HS-27A (cell line): Measurements from ENCODE around the gene TRIM27.
"Not testable (repeated sequence)": the region's sequence is repeated elsewhere in the genome, so short reads cannot be mapped to it uniquely, and the experiment has no call there.

Source experiments
- DNase-seq: peaks from one replicate; pipeline ENCODE4 v3.0.0-alpha.2; 2012; ENCODE audit warnings: low read depth, missing footprints

The TRIM27 gene

DNA sequence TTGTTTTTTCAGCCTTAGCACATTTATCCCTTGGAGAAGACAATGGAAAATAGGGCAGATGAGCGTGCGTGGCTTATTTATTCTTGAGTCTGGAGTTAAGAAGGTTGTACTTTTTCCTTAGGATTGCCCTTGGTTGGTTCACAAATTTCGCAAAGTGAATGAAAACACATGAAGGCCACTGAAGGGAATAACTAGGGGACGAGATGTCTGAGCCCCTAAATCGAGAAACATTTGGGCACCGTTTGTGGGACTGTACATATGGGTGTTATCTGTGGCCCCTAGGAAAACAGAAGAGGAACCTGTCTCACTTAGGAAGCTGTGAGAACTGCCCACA lies 19.4 kb upstream of the TRIM27 start:
- DNase-seq: no peak

DNA sequence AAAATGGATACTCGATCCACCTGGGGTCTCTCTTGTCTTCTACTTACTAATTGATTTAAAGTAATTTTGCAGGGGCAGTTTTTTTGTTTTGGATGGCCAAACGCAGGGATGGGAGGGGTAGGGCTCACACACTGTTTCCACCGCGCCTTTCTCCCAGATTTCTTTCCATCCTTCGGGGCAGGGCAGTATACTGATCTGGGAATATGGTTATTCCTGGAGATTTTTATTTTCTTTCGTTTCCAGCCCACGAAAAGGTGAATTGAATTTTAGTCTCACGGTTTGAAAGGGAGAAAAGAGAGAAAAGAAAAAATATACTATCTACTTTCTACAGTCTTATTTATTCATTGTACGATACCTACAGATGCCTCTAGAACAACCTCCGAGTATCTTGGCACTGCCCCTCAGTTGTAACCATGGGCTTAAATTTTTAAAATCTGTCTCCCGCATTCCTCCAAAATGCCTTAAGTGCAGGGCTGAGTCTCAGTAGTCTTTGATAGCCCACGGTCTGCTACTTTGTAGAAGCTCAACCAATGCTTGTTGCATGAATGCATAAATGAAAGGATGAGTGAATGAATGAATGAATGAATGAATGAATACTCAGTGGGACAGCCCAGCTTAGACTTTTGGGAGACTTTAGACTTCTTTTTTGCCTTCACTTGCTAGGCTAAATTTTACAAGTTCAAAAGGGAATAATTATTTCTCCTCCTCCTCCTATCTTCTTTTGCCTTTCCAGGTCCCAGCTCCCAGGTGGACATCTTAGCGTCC lies 18.1 kb upstream of the TRIM27 start:
- no peak for DNase-seq

DNA sequence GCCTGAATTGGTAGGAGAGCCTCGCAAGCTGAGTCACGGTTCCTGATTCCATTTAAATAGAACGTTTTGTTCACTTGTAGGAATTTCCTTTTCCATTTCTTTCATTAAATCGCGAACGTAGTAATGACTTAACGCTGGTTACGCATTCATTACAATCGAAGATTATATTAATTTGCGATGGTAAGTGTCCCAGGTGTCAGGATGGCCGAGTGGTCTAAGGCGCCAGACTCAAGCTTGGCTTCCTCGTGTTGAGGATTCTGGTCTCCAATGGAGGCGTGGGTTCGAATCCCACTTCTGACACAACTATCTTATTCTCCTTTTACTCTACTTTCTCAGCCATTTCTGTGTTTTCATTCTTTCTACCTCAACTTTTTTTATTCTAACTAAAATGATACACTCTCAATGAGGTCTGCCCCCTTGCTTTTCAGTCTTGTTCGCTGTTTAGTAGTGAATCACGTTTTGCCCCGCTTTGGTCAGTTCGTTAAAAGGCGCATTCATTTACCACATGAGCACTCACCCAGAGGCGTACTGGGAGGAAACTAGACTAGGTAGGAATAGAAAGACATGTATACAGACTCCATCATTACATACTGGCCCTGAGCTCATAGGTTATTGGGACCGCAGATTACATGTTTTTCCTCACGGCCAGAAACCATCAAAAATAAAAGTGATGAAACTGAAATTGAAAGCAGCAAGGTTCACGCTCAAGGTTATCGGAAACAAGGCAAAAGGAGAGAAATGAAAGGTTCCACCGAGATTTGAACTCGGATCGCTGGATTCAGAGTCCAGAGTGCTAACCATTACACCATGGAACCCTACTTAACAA lies 17.3 kb upstream of the TRIM27 start:
- peak; percentile 84 for DNase-seq

DNA sequence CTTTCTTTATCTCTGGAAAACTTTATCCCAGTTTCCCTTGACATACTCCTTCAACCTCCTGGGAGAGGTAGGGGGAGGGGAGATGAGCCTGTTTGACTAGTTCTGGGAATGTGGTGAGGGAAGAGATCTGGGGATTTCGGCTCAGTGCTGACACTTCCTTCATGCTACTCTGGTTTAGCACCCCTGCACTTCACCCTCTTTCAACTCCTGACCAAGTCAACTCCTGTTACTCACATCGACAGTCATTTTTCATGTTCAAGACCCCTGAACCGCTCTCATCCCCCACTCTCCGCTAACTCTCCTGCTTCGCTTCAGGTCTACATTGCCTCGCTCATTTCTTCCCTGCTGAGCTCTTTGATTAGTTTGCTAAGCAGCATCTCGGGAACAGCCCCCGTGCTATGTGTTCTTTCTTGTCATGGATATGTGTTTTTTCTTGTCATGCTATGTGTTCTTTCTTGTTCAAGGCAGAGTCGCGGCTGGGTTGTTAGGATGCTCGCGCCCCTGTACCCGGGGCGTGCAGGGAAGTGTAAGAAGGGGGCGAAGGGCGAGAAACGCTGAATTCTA lies 16.6 kb upstream of the TRIM27 start:
- no peak for DNase-seq

DNA sequence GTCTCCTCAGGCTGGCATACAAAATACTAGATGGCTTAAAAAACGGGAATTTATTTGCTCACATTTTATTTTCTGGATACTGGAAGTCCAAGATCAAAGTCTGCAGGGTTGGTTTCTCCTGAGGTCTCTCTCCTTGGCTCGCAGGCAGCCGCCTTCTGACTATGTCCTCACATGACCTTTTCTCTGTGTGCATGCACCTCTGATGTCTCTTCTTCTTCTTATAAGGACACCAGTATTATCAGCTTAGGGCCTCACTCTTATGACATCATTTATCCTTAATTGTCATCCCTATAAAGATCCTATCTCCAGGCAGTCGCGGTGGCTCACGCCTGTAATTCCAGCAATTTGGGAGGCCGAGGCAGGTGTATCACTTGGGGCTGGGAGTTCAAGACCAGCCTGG lies 9.3 kb upstream of the TRIM27 start:
- no peak for DNase-seq

DNA sequence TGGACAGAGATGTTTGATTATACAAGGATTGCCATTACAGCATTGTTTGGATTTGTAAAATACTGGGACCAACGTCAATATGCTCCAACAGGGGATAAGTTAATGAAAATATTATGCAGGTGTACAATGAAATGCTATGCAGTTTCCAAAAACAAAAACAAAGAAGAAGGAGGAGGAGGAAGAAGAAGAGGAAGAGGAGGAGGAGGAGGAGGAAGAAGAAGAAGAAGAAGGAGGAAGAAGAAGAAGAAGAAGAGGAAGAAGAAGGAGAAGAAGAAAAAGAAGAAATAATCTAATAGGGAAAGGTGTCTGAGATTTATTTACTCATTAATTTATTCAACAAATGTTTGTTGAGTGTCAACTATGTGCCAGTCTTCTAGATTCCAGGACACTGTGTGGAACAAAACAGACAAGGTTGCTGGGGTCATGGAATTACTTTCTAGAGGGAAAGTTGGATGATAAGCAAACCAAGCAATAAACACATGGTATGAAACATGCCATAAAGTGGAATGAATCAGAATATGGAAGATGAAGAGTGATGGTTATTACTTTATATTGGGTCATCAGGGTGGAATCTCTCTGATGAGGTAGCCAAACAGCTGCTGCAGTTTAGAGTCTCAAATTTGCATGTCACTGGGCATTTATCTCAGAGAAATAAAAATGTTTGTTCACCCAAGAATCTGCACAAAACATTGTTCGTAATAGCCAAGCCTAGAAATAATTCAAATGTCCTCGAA lies 6.3 kb upstream of the TRIM27 start:
- DNase-seq: no peak

DNA sequence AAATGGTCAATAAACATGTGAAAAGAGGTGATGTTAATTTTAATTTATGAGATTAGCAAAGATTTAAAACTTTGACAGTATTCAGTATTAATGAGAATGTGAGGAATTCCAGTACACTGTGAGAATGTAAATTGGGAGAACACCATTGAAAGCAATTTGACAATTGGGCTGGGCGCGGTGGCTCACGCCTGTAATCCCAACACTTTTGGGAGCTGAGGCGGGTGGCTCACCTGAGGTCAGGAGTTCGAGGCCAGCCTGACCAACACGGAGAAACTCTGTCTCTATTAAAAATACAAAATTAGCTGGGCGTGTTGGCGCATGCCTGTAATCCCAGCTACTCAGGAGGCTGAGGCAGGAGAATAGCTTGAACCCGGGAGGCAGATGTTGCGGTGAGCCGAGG lies 5.6 kb upstream of the TRIM27 start:
- DNase-seq: not testable (repeated sequence)

DNA sequence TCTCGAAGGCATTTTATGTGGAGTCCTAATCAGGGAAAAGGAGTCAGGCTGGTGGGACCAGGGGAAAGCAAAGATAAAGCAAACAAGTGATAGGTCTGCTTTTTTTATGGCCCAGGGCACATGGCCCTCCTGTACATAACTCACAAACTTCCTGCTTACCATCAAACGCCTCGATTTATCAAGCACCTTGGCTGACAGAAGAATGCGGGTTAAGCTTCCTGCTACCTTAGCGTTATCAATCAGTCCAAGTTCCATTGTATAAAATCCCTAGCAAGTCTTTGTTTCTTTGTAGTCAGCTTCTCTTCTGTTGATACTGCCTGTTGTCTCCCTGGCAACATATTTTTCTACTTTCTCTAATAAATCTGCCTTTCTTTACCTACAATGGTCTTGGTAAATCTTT lies 4.1 kb upstream of the TRIM27 start:
- DNase-seq: no peak

DNA sequence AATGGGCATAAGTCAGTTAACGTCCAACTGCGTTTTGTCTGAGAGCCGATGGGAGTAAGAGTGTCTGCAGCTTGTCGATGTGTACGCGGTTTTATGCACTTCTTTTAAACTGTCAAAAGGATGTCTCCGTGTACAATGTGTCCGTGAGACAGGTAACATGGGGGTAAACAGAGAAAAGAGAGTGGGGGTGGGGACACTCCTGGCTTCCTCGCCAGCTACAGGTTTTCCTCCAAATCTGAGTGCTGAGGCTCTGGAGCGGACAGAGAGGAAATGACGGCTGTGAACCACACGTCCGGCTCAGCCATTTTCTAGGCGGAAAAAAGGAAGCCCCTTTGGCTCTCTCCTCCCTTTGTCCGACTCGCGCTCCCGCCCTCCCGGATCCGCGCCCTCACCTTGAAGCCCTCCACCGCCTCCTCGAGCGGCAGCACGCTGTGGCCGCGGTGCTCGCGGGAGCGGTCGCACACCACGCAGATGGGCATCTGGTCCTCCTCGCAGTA lies 916 bp downstream of the TRIM27 start:
- no peak for DNase-seq

DNA sequence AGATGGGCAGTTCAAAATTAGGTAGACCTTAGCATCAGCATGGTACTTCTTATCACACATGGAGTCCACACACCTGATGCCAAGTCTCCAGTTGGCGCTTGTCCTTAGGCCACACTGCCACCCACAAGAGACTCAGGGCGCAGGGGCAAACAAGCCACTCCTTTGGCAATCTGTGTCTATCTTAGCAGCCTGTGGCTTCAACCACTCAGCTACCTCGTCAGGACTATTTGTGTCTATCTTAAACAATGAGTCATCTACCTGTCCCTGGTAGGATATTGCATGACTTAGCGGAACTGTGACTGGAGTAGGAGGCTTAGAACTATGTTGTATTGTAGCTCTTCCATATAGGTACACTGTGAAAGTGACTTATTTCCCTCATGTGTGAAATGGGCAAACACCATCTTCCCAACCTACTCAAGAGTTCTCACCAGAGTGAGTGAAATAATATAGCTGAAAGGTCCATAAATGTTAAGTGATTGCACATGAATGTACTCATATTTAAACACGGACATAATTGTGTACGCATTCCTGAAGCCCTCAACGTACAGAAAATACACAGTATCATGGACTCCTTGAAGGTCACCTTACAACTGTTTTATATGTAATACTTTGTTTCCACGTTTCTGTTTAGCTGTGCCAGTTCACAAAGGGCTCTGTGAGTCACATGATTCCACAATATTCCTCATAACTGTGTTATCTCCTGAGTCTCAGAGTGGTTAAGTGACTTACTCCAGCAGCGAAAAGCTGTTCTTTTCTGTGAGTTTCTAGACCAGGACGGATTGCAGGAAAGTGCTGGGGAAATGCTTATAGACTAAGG lies 1.6 kb downstream of the TRIM27 start:
- no peak for DNase-seq

DNA sequence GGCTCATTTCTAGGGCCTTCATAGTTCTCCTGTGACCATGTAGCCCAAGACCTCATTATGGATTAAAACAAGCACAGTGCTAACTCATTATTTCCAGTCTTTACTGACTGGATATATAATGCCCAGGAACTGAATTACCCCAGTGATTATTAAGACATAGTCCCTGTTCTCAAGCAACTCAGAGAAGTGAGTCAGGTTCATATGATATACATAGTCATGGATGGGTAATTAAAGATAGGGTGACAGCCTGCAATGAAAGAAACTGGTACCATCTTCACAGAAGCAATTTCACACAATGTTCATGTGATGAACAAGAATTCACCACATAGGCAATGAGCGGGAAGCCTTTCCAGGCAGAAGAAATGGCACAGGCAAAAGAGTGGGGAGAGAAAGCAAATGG lies 3.5 kb downstream of the TRIM27 start:
- no peak for DNase-seq

DNA sequence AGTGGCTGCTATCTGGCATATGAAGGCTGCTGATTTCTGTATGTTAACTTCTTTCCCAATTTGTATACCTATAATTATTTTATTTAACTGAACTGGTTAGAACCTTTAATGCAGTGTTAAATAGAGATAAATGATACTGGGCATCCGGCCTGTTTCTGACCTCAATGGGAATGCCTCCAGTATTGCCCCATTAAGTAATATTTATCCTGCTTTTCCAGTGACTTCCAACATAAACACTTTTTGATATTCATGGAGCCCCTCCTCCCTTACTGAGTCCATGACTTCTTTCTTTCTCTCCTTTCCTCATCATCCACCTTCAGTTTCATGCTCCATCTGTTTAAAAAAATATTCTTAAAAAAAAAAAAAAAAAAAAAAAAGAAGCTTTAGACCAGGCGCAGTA lies 8.8 kb downstream of the TRIM27 start:
- no peak for DNase-seq

DNA sequence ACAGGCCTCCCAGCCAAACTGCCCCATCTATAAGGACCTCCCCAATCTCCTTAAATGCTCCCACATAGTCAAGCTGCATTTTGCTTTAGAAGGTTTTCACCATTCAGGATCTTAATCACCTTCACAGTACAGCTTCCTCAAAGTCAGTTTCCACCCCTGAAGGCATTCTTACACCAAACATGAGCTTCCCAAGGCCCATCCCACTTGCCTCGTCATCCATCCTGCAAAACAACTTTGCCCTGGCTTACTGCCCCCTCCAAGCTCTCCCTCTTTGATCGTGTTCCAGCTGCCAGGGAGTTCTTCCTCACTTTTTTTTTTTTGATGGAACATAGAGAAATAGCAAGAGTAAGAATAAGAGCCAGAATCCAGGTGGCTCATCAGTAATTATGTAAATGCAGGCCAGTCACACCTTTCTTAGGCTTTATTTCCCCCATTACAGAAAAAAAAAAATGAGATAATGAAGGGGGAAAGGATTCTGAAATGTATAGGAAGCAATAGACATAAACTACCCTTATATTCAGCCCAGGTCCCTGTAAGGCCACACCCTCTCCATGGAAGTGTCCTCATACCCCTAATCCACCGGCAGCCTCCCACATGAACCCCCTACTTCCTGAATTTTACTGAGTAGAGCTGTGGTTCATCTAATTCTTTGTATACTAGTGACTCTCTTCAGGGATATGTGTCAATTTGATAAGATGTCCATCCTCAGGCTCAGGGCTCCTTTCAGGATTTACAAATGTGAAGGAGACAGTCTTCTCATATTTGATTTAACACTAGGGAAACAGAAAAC lies 12.7 kb downstream of the TRIM27 start:
- no peak for DNase-seq

DNA sequence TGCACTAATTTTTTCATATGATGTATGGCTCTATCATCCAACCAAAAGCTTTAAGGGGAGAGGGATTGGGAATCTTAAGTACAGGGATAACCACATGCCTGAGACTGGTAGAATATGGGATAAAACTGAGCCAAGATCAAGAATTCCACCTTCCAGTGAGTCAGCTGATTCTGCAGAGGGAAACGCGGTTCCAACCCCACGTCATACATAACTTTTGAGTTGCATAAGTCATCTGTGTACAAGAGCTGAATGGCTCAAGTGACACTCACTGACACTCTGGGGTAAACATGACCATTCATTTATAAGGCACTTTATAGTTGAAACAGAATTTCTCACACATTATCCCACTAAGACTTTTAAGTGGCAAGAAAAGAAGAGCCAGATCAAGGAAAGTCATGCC lies 16.4 kb downstream of the TRIM27 start:
- no peak for DNase-seq

DNA sequence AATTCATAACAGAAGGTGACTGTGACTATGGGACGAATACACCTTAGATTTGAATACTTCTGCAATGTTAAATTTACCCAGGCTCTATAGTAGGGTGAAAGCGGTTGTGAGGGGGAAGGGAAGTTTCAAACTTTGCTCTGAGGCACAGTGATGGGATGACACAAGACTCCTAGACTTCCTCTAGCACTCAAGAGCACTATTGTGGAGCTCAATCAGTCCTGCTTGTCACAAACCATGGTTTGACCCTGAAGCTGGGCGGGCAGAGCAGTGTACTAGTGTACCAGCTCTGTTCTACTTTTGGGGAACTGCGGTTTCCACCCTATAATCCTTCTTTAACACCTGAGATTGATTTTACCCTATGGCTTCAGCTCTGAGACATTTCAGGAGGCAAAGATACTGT lies 17.1 kb downstream of the TRIM27 start:
- no peak for DNase-seq

DNA sequence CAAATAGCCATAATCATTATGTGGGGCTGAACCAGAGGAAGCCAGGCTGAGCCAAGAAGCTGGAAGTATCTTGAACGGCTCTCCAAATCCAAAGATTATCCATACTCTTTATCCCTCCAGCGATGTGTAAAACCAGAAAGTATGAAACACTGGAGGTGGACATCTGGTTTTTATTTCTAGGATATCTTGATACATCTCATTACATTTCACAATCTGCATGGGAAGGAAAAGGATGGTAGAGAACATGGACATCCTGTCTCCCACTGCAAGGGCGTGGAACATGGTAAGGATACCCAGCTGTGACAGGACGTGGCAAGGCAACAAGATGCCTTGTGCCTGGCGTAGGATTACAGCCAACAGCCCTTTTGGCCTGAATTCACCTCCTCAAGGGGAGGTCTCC lies 20.1 kb downstream of the TRIM27 start:
- no peak for DNase-seq

DNA sequence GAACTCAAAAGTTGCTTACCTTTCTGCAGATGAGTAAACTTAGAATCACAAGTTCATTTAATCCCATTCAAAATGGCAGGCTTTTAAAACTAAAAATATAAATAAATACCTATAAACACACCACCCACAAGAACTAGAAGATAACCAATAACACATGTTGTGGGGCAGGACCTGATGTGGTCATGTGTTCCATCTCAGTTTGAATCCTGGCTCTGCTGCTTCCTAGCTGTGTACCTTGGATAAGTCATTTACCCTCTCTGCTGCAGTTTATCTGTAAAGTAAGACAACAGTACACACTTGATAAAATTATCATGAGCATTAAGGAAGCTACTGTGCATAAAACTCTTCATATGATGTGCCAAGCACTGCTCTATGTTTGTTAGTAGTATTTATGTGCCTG lies 22.0 kb downstream of the TRIM27 start:
- DNase-seq: no peak

DNA sequence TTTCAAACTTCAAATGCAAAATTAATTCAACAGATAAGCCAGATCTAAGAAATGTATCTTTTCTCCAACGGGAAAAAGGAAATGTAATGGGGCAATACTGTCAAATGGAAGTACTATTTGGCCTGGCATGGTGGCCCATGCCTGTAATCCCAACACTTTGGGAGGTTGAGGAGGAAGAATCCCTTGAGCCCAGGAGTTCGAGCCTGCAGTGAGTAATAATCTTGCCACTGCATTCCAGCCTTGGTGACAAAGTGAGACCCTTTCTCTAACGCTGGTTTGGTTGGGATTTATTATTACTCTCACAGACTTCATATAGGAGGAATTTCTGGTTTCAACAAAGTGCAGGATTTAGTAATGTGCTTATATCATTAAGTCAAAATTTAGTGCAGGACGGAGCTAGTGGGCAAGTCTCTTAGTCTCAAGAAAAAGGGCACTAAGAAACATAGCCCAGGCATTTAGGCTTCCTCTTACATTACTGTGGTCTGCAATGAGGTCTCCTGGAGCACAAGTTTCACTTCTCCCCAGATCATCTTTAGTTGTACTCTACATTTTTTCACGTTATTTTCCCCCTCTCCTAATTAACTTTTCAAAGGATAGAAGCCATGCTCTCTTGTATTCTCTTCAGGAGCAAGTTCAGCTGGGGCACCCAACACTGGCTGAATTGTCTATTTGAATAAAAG lies 23.1 kb downstream of the TRIM27 start:
- no peak for DNase-seq

DNA sequence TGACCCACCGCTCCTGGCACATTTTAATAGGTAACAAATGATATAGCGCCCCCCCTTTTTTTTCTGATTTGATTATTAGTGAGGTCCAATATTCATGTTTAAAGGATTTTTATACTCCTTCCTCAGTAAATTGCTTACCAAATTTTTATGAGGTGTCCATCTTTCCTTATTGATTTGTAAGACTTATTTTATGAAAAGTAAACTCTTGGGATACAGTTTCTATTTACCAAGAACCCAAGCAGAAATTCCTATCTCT lies 25.1 kb downstream of the TRIM27 start:
- DNase-seq: no peak

DNA sequence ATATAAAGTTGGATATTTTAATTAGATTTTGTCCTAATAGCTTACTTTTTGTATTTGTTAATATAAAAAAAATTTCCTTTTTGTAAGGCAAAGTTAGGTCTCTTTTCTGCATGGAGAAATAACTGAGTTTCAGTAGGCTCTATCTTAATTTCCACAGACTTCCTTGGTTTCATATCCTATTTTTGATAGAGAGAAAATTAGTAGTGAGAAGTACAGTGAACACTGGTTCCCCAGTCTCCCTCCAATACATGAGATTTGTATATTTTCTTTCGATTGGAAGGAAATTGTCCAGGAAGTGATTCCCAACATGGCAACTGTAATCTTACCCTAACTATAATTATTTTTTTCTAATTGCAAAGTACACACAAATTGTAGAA lies 26.4 kb downstream of the TRIM27 start:
- no peak for DNase-seq
